GM10266 (cell line): Measurements from ENCODE around the gene MMP1.

ENCODE experiments used
- DNase-seq: peaks from one replicate; pipeline ENCODE4 v3.0.0; 2012; ENCODE audit errors: extremely low spot score
- TF ChIP-seq, protein P1 (sequence below): IDR thresholded peaks from 2 replicates; pipeline ENCODE4 v1.5.1; 2012; ENCODE audit warnings: mild to moderate bottlenecking, low read depth; ENCODE audit not compliant: control insufficient read depth, insufficient read depth; ENCODE audit errors: missing control alignments

Gene MMP1

DNA sequence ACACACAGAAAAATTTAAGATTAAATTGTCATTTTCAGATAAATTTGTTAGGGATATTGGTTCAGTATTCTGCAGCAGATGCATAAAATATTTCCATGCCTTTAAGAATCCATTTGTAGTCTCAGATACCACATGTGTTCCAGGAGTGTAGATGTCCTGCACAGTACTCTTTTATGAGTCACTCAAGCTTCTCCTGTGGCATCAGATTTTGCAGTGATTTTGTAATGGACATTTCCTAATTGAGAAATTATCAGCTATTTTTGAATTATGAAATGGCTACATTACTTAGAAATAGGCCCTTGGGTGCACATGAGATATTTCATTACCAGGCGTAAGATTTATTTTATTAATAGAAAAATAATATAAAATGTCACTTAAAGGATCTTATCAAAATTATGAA lies 26.6 kb upstream of the MMP1 start:
- DNase-seq, result no peak
- TF ChIP-seq, protein P1, sequence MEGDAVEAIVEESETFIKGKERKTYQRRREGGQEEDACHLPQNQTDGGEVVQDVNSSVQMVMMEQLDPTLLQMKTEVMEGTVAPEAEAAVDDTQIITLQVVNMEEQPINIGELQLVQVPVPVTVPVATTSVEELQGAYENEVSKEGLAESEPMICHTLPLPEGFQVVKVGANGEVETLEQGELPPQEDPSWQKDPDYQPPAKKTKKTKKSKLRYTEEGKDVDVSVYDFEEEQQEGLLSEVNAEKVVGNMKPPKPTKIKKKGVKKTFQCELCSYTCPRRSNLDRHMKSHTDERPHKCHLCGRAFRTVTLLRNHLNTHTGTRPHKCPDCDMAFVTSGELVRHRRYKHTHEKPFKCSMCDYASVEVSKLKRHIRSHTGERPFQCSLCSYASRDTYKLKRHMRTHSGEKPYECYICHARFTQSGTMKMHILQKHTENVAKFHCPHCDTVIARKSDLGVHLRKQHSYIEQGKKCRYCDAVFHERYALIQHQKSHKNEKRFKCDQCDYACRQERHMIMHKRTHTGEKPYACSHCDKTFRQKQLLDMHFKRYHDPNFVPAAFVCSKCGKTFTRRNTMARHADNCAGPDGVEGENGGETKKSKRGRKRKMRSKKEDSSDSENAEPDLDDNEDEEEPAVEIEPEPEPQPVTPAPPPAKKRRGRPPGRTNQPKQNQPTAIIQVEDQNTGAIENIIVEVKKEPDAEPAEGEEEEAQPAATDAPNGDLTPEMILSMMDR, result no peak

- TF ChIP-seq, protein P1, result no peak
- DNase-seq, result no peak
Measured at GRCh38 chr11:102819491-102819890, 21.5 kb upstream of the MMP1 start.

DNA sequence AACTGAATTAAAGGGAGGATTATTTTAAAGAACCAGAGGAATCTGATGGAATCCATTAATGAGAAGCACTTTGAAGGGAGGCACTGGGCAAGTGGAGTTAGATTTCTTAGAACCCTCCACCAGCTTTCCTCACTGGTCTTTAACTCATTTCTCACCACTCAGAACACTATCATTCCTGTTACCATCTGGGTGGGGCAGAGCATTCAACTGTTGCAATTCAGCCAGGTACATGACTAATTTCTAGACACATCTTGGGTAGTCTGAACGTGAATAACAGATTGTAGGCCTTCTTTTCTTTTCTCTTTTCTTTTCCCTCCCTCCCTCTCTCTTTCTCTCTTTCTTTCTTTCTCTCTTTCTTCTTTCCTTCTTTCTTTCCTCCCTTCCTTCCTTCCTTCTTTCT lies 15.5 kb upstream of the MMP1 start:
- TF ChIP-seq, protein P1, result no peak
- no peak for DNase-seq

DNA sequence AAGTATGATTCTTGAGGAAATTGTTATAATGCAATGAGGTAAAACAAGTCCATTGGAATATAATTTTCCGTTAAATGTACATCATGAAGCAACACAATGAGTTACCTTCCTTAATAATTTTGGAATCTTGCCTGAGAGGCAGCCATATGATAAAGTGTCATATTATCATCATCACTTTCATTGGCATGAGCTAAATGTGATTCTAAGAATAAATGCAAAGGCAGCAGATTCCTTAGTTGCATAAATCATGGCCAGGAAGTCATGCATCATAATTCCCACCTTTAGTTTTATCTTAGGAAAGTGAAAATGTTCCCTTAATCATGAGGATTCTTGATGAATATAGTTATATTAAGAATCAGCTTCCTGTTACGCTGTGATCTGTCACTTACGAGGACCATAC lies 14.2 kb upstream of the MMP1 start:
- TF ChIP-seq, protein P1, result no peak
- no peak for DNase-seq

DNA sequence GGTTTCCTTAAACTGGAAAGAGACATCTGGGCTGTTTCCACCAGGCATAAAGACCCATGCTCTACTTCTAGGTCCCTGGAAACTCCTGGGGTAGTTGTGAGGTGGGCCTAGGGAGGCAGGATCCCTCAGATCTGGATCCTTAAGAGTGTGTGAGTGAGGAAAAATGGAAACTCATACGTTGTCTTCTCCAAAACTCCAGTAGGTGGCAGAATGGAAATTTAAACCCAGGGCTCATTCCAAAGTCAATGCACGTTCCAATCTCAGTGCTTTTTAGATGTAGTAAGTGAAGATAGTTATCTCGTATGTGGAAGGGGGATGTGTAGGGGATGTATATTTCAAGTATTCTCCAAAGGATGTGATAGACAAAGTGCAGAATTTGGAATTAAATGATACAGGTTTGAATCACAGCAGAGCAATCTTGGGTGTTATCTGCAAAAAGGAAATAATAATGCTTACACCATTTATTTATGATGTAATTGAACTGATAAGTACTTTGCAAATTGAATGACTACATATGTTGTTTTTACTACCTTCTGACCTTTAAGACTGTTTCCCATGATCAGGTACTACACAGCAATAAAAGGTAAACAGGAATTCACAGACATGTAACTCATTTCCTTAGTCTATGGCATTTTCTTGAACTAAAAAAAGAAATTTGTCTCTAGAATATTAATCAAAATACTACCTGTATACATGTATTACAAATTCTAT lies 13.1 kb upstream of the MMP1 start:
- TF ChIP-seq, protein P1, result peak; percentile 21
- DNase-seq, result no peak

- TF ChIP-seq, protein P1, result no peak
- no peak for DNase-seq
Measured at GRCh38 chr11:102809971-102810370, 12.0 kb upstream of the MMP1 start.

DNA sequence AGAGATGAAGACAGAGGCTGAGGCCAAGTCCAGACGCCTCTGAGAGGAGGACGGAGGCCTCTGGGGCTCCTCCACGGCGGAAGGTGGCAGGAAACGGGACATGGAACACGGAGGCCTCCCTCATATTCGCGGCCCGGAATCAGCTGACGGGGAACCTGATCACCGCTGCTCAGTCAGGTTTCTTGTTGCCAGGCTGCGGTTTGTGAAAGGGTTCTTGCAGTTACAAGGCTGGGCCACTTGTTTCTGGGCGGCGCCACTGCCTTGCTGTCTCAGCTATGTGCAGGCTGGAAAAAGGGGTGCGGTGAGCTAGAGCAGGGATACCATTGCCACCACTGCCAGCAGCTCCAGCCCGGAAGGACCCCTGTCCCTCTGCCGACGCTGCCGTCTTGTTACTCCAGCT lies 10.0 kb upstream of the MMP1 start:
- DNase-seq, result no peak

More for the DNA sequence above, 10.0 kb upstream of the MMP1 start:
- TF ChIP-seq, protein P1, result peak; percentile 16
